GM20000 (cell line): ENCODE data around the gene AGTPBP1.

Source experiments
- DNase-seq: peaks from one replicate; pipeline ENCODE4 v3.0.0; 2012; ENCODE audit warnings: low spot score
- TF ChIP-seq, protein P1 (sequence below): IDR thresholded peaks from 2 replicates; pipeline ENCODE4 v1.5.1; 2012; ENCODE audit warnings: mild to moderate bottlenecking, control low read depth; ENCODE audit errors: extremely low read depth, missing control alignments

Gene AGTPBP1

DNA sequence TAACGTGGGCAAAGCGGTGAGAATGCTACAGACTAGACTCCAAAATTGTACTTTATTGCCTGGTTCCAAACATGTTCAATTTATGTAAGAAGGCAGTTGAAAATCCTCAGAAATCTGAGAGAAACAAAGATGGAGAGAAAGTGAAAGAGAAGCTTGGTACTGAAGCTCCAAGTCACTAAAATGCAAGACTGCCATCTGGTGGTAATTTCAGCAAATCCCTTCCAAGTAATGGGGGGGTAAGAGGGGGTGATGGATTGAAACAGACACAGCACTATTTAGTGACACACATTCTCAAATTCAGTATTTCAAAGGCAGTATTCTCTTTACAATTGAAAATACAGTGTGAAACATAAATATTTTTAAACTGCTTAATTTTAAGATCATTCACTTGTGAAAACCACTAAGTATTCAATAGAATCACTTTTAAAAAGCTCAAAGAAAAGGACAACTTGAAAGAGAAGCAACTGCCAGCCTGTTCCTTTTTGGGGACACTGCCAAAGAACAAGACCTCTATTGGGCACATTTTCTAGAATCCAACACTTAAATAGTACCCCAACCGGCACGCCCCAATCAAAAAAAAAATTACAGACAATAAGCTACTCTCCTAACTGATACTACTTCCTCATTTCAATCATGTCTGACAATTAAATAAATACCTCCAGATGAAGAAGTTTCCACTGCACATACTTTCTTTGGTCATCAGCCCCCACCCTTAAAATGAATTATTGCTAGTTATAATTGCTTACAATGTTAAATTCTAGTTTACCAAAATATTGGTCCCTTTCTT lies 131.5 kb downstream of the AGTPBP1 start:
- peak; percentile 74 for DNase-seq
- TF ChIP-seq, protein P1, sequence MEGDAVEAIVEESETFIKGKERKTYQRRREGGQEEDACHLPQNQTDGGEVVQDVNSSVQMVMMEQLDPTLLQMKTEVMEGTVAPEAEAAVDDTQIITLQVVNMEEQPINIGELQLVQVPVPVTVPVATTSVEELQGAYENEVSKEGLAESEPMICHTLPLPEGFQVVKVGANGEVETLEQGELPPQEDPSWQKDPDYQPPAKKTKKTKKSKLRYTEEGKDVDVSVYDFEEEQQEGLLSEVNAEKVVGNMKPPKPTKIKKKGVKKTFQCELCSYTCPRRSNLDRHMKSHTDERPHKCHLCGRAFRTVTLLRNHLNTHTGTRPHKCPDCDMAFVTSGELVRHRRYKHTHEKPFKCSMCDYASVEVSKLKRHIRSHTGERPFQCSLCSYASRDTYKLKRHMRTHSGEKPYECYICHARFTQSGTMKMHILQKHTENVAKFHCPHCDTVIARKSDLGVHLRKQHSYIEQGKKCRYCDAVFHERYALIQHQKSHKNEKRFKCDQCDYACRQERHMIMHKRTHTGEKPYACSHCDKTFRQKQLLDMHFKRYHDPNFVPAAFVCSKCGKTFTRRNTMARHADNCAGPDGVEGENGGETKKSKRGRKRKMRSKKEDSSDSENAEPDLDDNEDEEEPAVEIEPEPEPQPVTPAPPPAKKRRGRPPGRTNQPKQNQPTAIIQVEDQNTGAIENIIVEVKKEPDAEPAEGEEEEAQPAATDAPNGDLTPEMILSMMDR, result peak; percentile 33

DNA sequence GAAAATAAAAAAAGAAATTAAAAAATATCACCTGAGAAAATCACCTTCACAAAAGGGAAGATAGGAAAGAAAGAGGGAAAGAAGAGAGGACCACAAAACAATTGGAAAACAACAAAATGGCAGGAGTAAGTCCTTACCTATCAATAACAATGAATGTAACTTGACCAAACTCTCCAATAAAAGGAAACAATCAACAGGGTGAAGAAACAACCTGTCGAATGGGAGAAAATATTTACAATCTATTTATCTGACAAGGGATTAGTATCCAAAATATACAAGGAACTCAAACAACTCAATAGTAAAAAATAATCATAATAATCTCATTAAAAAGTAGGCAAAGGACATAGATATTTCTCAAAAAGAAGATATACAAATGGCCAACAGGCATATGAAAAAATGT lies 135.8 kb downstream of the AGTPBP1 start:
- TF ChIP-seq, protein P1, result no peak
- no peak for DNase-seq

DNA sequence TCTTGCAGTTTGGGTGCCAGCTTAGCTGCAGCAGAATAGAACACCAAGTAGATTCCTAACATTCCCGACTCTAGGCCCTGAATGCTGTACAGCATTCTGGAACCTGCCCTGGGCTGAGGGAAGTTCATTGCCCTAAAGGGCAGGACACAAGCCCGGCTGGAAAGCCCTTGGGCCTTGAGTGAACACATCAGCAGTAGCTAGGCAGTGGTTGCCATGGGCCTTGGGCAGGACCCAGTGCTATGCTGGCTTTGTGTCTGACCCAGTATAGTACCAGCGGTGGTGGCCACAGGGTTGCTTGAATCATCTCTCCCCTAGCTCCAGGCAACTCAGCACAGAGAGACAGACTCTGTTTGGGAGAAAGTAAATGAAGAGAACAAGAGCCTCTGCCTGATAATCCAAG lies 137.8 kb downstream of the AGTPBP1 start:
- no peak for DNase-seq
- TF ChIP-seq, protein P1, result no peak

DNA sequence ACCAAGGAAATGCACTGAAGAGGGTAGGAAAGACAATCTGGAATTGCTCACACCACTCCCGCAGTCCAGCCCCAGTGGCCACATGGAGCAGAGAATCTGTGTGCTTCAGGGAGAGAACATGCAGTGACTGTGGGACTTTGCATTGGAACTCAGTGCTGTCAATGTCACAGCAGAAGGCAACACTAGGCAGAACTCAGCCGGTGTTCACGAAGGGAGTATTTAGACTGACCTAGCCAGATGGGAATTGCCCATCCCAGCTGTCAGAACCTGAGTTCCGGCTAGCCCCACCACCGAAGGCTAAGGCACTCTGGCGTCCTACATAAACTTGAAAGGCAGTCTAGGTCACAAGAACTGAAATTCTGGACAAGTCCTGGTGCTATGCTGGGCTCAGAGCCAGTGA lies 139.0 kb downstream of the AGTPBP1 start:
- no peak for DNase-seq
- TF ChIP-seq, protein P1, result no peak

DNA sequence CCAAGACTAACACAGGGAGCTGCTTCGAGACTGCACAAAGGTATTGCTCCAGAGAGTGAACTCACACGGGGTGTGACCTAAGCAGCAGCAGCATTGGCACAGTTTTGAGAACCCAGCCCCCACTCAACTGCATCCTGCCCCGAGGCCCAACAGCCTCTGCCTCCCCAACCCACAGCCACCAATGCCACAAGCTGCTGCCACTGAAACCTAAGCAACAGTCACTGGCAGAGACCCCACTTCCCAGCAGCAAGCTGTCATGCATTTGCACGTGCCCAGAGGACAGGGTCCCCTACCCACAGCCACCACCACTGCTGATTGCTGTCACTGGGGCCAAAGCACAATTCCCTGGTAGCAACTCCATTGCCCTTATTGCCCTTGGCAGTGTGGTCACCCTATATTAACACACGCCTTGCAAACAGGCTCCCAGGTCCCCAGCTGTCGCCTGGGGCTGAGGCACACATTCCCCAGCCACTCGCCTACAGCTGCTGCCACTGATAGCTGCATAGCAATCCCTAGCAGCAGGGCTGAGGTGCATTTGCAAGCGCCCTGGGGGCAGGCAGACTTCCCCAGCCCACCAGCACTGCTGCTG lies 141.0 kb downstream of the AGTPBP1 start:
- no peak for DNase-seq
- TF ChIP-seq, protein P1, result no peak

DNA sequence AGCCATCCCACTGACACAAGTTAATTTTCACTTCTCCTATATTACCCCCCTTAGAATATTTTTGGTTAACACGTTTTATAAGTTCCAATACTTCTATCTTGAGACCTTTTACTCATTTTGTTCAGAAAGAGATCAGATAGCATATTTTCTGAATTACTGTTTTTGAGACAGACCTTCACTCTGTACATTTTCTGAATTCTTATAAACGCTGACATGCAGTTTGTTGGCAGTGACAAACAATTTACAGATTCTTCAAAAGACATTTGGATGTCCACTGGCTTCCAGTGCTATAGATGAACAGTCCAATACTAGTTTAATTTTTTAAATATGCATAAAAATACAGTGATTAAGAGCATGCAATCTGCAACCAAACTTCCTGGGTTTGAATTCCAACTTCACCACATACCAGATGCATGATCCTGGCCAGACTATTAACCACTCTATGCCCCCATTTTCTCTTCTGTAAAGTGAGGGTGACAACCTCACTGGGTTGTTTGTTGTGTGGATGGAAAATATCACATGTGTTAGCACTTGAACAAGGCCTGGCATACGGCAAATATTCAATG lies 142.1 kb downstream of the AGTPBP1 start:
- no peak for DNase-seq
- TF ChIP-seq, protein P1, result no peak

DNA sequence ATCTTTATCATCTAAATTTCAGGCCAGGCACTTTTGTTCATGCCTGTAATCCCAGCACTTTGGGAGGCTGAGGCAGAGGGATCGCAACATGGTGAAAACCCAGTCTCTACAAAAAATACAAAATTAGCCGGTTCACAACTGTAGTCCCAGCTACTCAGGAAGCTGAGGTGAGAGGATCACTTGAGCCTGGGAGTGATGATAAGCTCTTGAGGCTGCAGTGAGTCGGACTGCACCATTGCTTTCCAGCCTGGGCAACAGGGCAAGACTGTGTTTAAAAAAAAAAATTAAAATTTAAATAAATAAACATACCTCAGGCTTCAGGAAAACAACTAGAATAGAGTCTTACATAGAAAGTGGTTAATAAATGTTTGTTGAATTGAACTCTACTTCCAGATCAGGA lies 147.4 kb downstream of the AGTPBP1 start:
- DNase-seq, result no peak
- TF ChIP-seq, protein P1, result no peak
